NCI-H2196 (cell line): Measurements from ENCODE around the gene VIPR1.
A peak's percentile ranks its signal among the peaks of the same experiment; 100 is the strongest.

Source experiments
- DNase-seq: peaks from one replicate; lab custom pipeline; 2025; ENCODE audit not compliant: unreplicated experiment; lab: John Stamatoyannopoulos, UW

The VIPR1 gene

GRCh38 chr3:42493126-42493797, 9.2 kb upstream of the VIPR1 start:
- DNase-seq: no peak

GRCh38 chr3:42493798-42494151, 8.7 kb upstream of the VIPR1 start:
- DNase-seq: no peak

- DNase-seq: no peak
Measured at GRCh38 chr3:42495393-42495792, 7.0 kb upstream of the VIPR1 start.

- no peak for DNase-seq
Measured at GRCh38 chr3:42497009-42497731, 5.3 kb upstream of the VIPR1 start.

GRCh38 chr3:42498034-42498433, 4.4 kb upstream of the VIPR1 start:
- no peak for DNase-seq

GRCh38 chr3:42498791-42499477, 3.5 kb upstream of the VIPR1 start:
- no peak for DNase-seq

GRCh38 chr3:42499478-42499871, 3.0 kb upstream of the VIPR1 start:
- no peak for DNase-seq

- no peak for DNase-seq
Measured at GRCh38 chr3:42500091-42500490, 2.4 kb upstream of the VIPR1 start.

GRCh38 chr3:42500909-42501308, 1.5 kb upstream of the VIPR1 start:
- DNase-seq: no peak

GRCh38 chr3:42501321-42501680, 1.1 kb upstream of the VIPR1 start:
- no peak for DNase-seq

- DNase-seq: peak; percentile 18
Measured at GRCh38 chr3:42501681-42502428, 588 bp upstream of the VIPR1 start.

- no peak for DNase-seq
Measured at GRCh38 chr3:42503251-42503924, 945 bp downstream of the VIPR1 start.

- no peak for DNase-seq
Measured at GRCh38 chr3:42503957-42504333, 1.5 kb downstream of the VIPR1 start.

- DNase-seq: no peak
Measured at GRCh38 chr3:42504334-42505127, 2.1 kb downstream of the VIPR1 start.

GRCh38 chr3:42505128-42505848, 2.8 kb downstream of the VIPR1 start:
- DNase-seq: no peak

- DNase-seq: no peak
Measured at GRCh38 chr3:42505849-42506410, 3.5 kb downstream of the VIPR1 start.

GRCh38 chr3:42507252-42507651, 4.8 kb downstream of the VIPR1 start:
- DNase-seq: no peak

GRCh38 chr3:42507761-42508335, 5.4 kb downstream of the VIPR1 start:
- no peak for DNase-seq

GRCh38 chr3:42508562-42508961, 6.1 kb downstream of the VIPR1 start:
- no peak for DNase-seq
